WTC11 (cell line): ENCODE results near the gene BBOF1.

Source experiments
- CBFB ChIP-seq: sonication (generic); formaldehyde crosslinking; IDR thresholded peaks from 2 replicates; pipeline ENCODE4 v1.8.1; 2022; ENCODE audit warnings: mild to moderate bottlenecking, low read depth, missing genetic modification reagents
- FOXJ3 ChIP-seq: sonication (generic); formaldehyde crosslinking; IDR thresholded peaks from 2 replicates; pipeline ENCODE4 v1.9.0; 2021; ENCODE audit warnings: missing genetic modification reagents, mild to moderate bottlenecking, borderline replicate concordance
- NR2C2 ChIP-seq: sonication (generic); formaldehyde crosslinking; IDR thresholded peaks from 2 replicates; pipeline ENCODE4 v1.8.0; 2022; ENCODE audit warnings: mild to moderate bottlenecking, missing genetic modification reagents
- ZNF232 ChIP-seq: sonication (generic); formaldehyde crosslinking; IDR thresholded peaks from 2 replicates; pipeline ENCODE4 v1.8.0; 2022; ENCODE audit warnings: mild to moderate bottlenecking, missing genetic modification reagents
- ZNF263 ChIP-seq: sonication (generic); formaldehyde crosslinking; IDR thresholded peaks from 2 replicates; pipeline ENCODE4 v1.8.1; 2022; ENCODE audit warnings: low read depth, mild to moderate bottlenecking, moderate library complexity, missing genetic modification reagents
- TF ChIP-seq, protein P1 (sequence below): fragments of 200-600 bp; IDR thresholded peaks from 2 replicates; pipeline ENCODE4 v1.8.0; 2022; ENCODE audit warnings: antibody characterized with exemption
- TF ChIP-seq, protein P2 (sequence below): sonication (generic); formaldehyde crosslinking; IDR thresholded peaks from 2 replicates; pipeline ENCODE4 v1.8.1; 2022; ENCODE audit warnings: low read depth, missing genetic modification reagents, borderline replicate concordance
- TF ChIP-seq, protein P3 (sequence below): sonication (generic); formaldehyde crosslinking; IDR thresholded peaks from 2 replicates; pipeline ENCODE4 v1.8.1; 2023; ENCODE audit warnings: mild to moderate bottlenecking, missing genetic modification reagents, moderate library complexity
- TF ChIP-seq, protein P4 (sequence below): fragments of 250-450 bp; sonication (Bioruptor Pico); IDR thresholded peaks from 2 replicates; pipeline ENCODE4 v2.1.2; 2022; ENCODE audit warnings: mild to moderate bottlenecking, moderate library complexity
- TF ChIP-seq, protein P5 (sequence below): sonication (generic); formaldehyde crosslinking; IDR thresholded peaks from 2 replicates; pipeline ENCODE4 v1.8.0; 2022; ENCODE audit warnings: mild to moderate bottlenecking, missing genetic modification reagents
- TF ChIP-seq, protein P6 (sequence below): sonication (generic); formaldehyde crosslinking; IDR thresholded peaks from 2 replicates; pipeline ENCODE4 v1.8.0; 2022; ENCODE audit warnings: mild to moderate bottlenecking, missing genetic modification reagents

DNA sequence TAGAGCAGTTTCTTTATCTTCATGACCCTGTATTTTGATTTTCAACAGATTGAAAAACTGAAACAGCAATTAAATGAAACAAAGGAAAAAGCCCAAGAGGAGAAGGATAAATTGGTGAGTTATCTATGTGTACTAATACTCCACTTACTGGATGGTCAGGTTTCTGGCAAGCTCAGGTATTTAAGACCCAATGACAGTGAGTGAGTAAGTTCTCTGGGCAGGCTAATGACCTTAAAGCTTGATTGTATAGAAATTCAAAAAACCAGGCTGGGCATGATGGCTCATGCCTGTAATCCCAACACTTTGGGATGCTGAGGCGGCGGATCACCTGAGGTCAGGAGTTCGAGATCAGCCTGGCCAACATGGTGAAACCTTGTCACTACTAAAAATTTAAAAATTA is 10.0 kb downstream of the BBOF1 start:
- TF ChIP-seq, protein P1, sequence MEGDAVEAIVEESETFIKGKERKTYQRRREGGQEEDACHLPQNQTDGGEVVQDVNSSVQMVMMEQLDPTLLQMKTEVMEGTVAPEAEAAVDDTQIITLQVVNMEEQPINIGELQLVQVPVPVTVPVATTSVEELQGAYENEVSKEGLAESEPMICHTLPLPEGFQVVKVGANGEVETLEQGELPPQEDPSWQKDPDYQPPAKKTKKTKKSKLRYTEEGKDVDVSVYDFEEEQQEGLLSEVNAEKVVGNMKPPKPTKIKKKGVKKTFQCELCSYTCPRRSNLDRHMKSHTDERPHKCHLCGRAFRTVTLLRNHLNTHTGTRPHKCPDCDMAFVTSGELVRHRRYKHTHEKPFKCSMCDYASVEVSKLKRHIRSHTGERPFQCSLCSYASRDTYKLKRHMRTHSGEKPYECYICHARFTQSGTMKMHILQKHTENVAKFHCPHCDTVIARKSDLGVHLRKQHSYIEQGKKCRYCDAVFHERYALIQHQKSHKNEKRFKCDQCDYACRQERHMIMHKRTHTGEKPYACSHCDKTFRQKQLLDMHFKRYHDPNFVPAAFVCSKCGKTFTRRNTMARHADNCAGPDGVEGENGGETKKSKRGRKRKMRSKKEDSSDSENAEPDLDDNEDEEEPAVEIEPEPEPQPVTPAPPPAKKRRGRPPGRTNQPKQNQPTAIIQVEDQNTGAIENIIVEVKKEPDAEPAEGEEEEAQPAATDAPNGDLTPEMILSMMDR: no peak
- TF ChIP-seq CBFB (no peak), FOXJ3 (CRISPR knock-in tag) (no peak), ZNF263 (CRISPR knock-in tag) (no peak), NR2C2 (CRISPR knock-in tag) (no peak), ZNF232 (CRISPR knock-in tag) (no peak)
- TF ChIP-seq, protein P2, sequence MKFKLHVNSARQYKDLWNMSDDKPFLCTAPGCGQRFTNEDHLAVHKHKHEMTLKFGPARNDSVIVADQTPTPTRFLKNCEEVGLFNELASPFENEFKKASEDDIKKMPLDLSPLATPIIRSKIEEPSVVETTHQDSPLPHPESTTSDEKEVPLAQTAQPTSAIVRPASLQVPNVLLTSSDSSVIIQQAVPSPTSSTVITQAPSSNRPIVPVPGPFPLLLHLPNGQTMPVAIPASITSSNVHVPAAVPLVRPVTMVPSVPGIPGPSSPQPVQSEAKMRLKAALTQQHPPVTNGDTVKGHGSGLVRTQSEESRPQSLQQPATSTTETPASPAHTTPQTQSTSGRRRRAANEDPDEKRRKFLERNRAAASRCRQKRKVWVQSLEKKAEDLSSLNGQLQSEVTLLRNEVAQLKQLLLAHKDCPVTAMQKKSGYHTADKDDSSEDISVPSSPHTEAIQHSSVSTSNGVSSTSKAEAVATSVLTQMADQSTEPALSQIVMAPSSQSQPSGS: no peak
- TF ChIP-seq, protein P3, sequence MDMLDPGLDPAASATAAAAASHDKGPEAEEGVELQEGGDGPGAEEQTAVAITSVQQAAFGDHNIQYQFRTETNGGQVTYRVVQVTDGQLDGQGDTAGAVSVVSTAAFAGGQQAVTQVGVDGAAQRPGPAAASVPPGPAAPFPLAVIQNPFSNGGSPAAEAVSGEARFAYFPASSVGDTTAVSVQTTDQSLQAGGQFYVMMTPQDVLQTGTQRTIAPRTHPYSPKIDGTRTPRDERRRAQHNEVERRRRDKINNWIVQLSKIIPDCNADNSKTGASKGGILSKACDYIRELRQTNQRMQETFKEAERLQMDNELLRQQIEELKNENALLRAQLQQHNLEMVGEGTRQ (CRISPR knock-in tag): no peak
- TF ChIP-seq, protein P4, sequence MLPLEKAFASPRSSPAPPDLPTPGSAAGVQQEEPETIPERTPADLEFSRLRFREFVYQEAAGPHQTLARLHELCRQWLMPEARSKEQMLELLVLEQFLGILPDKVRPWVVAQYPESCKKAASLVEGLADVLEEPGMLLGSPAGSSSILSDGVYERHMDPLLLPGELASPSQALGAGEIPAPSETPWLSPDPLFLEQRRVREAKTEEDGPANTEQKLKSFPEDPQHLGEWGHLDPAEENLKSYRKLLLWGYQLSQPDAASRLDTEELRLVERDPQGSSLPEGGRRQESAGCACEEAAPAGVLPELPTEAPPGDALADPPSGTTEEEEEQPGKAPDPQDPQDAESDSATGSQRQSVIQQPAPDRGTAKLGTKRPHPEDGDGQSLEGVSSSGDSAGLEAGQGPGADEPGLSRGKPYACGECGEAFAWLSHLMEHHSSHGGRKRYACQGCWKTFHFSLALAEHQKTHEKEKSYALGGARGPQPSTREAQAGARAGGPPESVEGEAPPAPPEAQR (CRISPR knock-in tag): no peak
- TF ChIP-seq, protein P5, sequence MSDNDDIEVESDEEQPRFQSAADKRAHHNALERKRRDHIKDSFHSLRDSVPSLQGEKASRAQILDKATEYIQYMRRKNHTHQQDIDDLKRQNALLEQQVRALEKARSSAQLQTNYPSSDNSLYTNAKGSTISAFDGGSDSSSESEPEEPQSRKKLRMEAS: no peak
- TF ChIP-seq, protein P6, sequence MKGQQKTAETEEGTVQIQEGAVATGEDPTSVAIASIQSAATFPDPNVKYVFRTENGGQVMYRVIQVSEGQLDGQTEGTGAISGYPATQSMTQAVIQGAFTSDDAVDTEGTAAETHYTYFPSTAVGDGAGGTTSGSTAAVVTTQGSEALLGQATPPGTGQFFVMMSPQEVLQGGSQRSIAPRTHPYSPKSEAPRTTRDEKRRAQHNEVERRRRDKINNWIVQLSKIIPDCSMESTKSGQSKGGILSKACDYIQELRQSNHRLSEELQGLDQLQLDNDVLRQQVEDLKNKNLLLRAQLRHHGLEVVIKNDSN (CRISPR knock-in tag): no peak
